Globus pallidus (tissue), 1 donor: ENCODE results near the gene LRRIQ1.
"Not testable (repeated sequence)": the region's sequence is repeated elsewhere in the genome, so short reads cannot be mapped to it uniquely, and the experiment has no call there.

Experiments used
- DNase-seq: peaks from one replicate; pipeline ENCODE4 v3.0.0-alpha.2; 2015; ENCODE audit warnings: low spot score

LRRIQ1 gene

DNA sequence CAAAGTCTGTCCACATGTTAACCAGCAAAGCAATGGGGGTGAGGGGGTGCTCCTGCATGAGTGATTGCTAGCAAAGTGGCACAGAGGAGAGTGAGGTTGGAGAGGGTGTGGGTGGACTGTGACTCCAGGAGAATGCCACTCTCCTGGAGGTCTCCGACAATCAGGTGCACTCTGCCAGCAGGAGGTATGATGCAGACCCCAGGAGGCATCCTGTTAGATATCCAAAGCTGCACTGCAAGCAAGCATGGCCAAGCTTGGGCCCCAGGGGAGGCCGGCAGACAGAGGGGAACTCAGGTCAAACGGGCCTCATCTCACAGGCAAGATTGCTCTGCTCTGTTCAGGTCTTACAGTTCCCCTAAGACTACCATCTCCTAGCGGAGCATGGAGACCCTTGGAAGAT lies 170.4 kb downstream of the LRRIQ1 start:
- DNase-seq, result no peak

DNA sequence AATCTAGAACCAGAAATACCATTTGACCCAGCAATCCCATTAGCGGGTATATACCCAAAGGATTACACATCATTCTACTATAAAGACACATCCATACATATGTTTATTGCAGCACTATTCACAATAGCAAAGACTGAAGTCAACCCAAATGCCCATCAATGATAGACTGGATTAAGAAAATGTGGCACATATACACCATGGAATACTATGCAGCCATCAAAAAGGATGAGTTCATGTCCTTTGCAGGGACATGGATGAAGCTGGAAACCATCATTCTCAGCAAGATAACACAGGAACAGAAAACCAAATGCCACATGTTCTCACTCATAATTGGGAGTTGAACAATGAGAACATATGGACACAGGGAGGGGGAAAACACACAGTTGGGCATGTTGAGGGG lies 188.2 kb downstream of the LRRIQ1 start:
- DNase-seq, result not testable (repeated sequence)

DNA sequence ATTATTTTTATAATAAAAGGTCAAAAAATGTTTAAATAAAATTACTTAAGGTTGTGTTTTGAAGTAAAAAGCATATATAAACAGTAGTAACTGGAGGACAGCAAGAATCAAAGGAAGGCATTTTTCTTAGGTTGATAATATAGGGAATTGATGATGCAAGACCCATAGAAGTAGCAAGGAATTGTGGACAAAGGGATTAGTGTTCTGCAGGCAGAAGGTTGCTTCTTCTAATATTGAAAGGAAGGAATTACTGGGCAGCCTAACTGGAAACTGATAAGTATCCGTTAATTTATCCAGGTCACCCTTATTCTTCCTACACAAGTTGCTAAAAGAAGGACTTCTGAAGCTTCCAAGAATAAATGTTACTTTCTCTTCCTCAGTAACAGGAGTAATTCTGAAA lies 189.3 kb downstream of the LRRIQ1 start:
- DNase-seq, result no peak

DNA sequence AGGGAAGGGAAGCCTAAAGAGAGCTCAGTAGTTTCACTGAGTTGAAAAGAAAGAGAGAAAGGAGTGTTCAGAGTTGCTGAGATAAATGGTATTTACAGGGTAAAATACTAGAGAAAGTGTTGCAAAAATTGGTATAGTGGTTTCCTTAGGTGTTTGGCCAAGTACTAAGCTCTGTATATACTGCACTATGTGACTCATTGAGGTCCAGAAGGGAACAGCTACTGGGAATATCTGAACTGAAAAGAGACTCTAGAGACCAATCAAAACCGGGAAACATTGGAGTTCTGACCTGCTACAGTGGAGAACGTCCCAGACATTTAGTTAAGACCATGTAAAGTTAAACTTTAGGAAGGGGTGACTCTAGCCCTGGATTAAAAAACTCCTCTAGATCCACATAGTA lies 201.2 kb downstream of the LRRIQ1 start:
- DNase-seq, result no peak

DNA sequence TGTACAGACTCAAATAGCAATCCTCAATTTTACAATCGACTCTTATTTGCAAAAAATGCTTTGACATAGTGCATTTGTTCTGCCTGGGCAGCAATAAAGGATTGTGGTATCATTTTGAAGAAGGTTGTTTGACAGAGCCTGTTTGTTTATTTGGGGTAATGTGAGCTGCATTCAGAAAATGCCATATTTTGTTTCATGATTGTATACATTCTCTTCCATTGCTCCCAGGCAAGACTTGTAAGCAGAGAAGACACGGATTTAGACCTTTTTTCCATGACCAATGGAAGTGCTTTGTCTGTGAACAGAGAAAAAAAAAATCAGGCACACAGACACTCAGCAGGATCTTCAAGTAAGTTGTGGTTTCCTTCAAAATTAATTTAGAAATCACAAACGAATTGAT lies 208.4 kb downstream of the LRRIQ1 start:
- DNase-seq, result no peak

DNA sequence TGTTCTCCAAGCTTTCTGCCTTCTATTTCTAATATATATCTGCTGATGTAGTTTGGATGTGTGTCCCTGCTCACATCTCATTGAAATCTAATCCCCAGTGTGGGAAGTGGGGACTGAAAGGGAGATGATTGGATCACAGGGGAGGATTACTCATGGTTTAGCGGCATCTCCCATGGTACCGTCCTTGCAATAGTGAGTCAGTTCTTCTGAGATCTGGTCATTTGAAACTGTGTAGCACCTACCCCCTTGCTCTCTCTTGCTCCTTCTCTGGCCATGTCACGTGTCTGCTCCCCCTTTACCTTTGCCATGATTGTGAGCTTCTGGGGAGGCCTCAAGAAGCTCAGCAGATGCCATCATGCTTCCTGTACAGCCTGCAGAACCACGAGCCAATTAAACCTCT lies 217.7 kb downstream of the LRRIQ1 start:
- no peak for DNase-seq

DNA sequence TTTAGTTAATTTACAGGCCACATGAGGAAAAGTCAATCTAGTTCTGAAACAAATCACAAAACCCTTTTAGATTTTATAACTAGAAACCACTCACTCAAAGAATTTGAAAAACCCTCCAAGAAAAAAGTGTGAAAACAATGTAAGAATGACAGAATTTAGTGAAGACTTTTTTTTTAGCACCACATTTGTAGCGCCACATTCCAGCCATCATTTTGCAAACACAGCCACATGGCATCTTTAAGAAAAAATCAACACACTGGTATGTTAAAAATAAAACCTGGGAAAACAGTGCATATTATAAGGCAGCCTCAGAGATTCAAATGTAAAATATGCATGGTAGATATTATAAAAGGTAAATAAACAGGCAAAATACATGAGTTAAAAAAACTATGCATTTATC lies 221.5 kb downstream of the LRRIQ1 start:
- DNase-seq, result no peak

DNA sequence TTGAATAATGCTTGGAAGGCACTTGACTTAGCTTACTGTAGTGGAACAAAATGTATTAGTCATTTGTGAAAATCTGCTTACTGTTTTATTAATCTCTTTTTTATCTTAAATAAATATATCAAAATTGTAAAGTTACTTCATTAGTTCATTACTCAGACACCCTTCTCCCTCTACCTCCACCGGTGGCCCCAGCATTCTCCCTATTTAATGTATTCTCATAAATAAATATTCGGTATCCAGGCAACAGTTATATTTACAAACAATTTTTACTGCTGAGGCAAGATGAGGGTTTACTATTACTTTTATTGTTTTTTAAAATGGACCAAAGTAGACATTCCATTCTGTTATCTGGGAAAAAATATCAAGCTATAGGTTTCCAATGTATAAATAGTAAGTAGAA lies 224.3 kb downstream of the LRRIQ1 start:
- no peak for DNase-seq

DNA sequence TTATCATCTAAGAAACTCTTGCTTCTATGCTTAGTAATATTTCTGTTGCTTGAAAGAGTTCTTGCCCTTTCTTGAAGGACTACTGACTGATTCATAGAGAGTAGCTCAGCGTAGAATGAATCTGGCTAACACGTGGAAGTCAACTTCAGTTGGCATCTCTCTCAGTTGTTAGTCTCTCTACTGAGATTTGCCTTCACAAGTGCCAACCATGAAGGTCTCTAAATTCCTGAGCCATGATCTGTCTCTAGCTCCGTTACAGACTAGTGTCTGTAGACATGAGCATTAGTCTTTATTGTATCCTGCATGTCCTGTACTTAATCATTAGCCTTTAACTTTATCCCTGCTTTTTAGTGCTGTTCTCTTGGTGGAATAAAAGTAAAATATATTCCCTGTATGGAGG lies 224.7 kb downstream of the LRRIQ1 start:
- DNase-seq, result no peak

DNA sequence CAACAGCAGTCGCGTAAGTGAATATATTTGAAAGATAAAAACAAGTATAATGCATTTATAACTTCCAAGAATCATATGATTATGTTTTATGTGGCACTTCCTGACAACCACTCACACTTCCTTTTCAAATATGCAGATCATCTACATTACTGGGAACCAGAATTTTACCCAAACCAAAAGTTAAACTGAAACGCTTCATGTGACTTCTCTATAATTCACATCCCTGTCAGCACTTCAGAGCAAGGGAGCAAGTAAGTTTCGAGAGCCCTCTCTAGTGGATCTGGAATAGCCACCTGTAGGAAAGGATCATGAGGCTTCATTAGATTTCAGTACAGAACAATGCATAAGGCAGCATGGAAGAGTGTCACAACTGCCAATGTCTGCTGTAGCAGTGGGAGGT lies 230.2 kb downstream of the LRRIQ1 start:
- no peak for DNase-seq

DNA sequence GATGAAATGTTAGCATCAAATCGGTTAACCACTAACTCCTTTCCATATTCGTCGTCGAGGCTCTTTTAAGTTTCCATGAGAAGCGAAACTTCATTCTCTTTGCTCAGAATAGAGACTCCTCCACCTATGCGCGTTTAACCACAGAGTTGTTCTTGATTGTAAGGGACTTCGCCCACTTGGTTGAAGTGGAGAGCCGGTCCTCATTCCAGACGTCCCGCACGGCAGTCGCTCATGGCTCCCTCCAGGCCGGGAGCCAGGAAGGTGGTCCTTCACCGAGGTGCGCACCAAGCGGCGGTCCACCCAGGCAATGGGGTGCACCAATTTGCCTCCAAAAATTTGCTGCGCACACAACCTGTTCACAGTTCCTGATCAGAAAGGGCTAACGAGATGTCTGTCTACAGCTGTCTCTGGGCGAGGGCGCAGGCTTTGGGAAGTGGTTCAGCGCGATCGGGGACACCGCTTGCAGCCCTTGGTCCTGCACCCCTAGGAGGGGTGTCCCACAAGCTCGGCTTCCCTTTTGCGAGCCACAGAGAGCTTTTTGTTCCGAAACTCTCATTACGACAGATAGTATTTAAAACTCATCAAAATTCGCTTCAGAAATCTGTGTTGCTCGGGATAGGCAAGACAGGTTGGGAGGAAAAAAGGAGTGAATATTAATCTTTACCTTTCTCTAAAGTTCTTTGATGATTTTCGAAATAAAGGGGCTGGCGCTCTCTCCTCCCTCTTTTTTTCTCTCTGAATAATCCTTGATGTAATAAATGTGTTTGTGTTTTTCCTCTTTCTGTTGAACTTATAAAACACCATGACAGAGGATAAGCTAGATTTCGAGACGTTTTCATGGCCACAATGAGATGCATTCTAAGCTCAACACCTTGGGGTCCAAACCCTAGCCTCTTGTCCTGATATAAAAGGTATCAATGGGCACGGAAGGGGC lies 237.5 kb downstream of the LRRIQ1 start:
- no peak for DNase-seq

DNA sequence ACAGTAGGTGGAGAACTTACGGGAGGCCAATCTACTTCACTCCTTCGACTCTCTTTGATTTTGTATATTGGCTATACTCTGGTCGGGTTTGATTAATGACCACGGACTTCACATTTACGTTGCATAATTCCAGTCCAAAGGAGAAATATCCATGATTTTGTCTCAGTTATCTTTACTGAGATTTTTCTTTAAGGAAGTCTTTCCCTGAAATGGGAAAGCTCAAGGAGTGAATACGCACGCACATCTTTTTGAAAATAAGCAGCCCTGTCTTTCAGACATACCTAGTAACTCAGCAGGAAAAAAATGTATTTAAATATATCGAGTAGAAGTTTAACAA lies 238.1 kb downstream of the LRRIQ1 start:
- DNase-seq, result no peak

DNA sequence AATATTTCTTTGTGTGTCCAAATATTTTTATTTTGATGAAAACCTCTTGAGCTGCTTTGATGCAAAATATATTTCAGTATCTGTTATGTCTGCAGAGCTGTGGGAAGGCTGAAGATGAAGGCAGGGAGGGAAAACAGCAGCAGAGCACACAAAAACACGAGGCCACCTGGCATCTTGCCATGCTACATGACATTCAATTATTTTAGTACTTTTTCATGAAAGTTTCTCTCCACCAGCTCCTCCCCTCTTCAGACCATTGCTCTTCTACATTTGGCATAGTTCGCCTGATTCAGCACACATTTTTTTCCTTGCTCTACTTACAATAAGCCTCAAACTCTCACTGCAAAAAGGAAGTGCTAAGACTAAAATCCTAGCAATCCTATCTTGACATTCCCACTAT lies 239.2 kb downstream of the LRRIQ1 start:
- DNase-seq, result no peak

DNA sequence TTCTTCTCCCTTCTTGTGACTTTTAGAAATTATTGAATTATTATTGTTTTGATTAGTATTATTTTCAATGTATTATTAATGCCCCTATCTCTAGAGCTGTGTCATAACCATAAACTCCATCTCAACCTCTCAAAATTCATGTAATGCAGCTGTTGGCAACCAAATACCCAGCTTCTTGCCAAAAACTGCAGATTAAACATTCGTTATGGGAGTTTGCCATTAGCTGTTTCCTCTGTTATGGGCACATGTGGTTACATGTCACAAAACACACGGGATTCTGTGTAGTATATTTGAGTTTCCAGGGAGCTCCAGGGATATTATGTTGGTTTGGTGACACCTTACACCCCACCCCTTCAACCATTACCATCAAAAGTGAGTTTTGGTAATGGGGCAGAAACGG lies 241.0 kb downstream of the LRRIQ1 start:
- DNase-seq, result no peak

DNA sequence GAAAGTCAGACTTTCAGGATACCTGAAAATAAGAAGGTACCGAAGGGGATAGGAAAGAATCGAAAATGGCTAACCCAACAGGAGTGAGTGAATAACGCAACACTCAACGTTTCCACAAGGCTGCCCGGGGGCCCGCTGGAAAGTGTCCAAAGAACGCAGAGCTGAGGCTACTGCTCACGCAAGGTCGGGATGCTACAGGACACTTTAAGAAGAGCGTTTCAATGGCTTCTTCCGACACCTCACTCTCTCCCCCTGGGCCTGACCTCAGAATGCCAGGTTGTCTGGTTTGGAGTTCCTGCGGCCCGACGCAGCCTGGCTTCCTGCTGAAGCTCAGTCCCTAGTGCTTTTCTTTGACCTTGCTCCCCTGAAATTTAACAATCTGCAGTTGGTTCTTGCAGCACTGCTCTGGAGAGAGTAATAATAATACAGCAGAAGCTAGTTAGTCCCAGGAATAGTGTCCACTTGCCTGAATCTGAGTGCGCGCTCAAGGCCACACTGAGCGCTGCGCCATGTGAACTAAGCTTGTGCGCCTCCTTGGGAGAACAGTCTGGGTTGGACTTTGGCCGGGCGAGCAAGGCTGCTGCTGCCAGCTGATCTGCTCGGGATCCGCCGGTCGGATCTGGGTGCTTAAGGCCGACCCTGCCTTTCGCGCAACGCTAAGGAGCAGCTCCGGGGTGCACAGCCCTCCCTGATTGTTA lies 241.9 kb downstream of the LRRIQ1 start:
- no peak for DNase-seq

DNA sequence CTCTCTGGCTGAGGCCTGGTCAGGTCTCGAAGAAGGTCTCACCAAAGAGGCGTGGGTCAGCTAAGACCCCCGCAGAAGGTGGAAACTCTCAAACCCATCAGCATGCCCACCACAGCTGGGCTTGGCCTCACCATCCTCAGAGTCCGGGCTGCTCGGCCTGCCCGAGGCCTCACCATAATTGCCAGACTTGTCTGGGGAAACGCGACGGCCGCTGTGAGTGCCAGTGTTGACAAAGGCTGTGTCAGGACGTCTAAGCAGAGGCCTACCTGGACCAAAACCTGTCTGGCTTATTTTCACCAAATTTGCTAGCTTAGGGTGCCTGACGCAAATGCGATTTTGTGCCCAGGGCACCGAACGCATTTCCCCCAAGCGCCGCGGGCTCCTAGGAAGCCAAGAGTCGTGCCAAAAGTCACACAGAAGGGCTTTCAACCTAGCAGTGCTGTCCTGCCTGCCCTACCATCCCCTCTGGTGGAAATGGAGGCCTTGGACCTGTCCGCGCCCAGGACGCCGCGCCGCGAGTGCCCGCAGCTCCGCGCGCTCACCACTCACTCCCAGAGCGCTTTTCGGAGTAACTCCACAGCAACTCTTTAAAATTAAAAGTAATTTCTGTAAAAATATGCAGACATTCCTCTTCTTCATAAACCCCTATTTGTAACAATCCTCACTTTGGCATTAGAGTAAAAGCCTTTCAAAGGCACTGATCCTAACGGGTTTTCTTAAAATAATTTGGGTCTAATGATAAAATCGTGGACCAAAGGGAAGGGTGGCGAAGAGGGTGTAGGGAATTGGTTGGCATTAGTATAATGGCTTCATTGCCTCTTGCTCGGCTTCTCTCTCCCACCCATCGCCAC lies 242.7 kb downstream of the LRRIQ1 start:
- DNase-seq, result no peak

DNA sequence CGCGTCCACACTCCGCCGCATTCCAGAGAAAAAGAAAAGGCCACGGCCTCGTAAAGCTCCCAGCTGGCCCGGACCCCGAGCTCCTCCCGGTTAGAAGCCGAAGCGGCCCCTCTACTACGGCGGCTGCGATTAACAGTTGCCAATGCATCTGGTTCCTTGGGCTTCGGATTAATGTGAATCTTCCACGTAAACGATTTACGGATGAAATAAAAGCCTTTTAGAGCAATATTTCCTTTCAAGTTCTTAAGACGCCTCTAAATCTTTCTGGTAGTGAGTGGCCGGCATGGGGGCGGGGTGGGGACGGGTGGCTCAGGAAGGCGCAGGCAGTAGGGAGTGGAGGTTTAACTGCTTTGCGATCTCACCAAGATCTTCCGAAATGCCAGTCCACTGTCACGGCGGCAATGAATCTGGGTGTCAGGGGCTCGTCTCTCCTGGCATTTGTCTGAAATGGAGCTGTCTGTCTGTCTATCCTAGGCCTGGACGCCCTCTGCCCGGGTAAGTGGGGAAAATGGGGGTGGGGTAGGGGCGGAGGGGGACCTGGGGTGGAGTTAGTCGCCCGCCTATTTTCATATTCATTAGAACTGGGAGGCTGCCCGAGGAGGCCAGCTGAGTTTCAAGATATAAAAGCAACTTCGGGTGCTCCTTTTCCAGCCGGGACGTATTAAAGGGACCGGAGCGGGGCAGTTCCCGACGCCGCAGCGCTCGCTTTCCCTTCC lies 243.5 kb downstream of the LRRIQ1 start:
- no peak for DNase-seq

DNA sequence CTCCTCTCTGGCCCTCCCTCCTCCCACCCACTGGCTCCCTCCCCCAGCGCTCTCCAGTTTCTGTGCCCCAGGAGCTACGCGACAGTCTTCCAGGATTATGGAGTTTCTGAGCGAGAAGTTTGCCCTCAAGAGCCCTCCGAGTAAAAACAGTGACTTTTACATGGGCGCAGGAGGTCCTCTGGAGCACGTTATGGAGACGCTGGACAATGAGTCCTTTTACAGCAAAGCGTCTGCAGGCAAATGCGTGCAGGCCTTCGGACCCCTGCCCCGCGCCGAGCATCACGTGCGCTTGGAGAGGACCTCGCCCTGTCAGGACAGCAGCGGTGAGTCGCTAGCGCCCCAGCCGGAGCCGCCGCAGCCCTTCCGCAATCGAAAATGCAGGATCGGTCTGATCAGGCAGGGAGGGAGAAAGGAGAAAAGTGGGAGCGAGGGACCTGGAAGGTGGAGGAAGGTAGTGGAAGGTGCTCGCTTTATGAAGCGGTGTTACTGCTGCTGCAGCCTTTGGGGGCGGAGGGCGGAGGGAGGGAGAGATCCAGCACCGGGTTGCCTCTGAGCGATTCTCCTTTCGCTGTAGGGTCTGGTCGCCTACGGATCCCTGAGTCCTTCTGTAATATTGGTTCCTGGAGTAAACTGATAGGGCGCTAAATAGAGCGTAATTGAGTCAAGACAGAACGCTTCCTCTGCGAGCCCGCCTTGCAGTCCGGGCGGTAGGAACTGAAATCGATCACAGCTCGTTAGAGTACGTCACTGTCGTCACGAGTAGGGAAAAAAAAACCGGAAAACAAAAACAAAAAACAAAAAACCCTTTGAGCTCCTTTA lies 244.2 kb downstream of the LRRIQ1 start, which contains the start of gene ALX1:
Gene ALX1 (plus strand): TSS at position 56 of the 819 bp plus-strand sequence. CDS start 42 bp downstream, at position 98.
- DNase-seq, result no peak

DNA sequence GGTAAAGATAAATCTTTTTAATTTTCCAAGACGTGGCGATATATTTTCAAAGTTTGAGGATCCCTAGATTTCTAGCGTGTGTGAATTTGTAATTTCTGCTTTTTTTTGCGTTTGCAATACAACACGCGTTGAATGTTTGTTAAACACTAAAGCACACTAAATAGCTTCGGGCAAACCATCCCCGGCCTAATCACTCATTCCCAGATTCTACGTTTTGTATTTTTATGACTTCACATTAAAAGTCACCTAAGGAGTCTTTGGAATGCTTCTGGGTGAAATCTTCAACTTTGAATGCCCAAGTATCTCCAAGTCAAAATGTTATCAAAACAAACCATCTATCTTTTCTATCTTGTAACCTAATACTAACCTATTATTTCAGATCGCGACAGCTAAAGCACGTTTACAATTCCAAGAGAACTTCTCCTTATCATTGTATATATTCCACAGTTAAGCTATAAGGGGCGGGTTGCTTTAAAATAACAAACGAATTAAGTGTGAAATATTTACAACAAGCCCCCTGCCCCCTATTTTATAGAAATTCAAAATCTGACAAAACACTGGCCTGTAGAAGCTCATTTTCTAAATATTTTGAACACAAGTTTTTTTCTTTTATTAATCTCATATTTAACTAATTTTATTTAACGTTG lies 245.0 kb downstream of the LRRIQ1 start:
- DNase-seq, result no peak

DNA sequence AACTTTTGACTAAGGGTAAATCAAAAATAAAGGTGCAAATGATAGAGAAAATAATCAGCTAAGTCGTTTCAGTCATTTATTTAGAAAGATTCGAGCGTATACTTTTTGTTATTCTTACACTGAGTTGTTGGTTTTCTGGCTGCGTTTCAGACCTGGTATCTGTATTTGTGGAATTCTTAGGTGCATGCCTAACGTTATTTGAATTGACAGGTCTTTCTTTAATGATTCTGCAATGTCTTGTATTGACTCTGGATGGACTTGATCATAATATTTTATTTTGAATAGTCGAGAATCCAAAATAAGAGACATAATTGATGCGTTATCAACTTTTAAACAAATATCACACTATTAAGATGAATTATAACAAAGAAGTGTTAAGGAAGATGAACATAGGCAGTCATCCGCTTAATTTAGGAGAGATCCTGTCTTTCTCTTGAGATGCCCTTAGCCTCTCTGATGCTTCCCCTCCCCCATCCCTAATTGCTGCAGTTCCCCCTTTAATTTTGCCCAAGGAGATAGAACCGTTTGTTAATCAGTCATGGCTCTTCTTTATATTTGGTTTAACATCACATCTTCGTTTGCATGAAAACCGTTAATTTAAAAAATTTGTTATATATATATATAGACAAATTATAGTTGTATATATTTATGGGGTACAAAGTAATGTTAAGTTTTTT lies 245.6 kb downstream of the LRRIQ1 start:
- no peak for DNase-seq
